Right lobe of liver (tissue), 6 donors: Measurements from ENCODE around the gene CDK14. TPM values are rescaled to one million over a fixed set of nuclear protein-coding genes. Genes with fewer than 3 reads are reported as not detected.

ENCODE experiments used
- ATAC-seq, 4 donors: fragments of 200-7000 bp; cut with Tn5 transposase; one replicate each; pipeline ENCODE4 v1.9.1; 2020; ENCODE audit warnings: mild to moderate bottlenecking in 4 of 4, moderate library complexity in 4 of 4
- DNase-seq, 3 donors: peaks; one replicate each; pipeline ENCODE4 v3.0.0-alpha.2; 2020
- H3K27ac ChIP-seq, 3 donors: fragments of 200-600 bp; one replicate each; pipeline ENCODE4 v1.8.0; 2022
- H3K27me3 ChIP-seq, 2 donors: fragments of 200-600 bp; one replicate each; pipeline ENCODE4 v1.8.0; 2022
- H3K36me3 ChIP-seq, 4 donors: fragments of 200-600 bp; sonication (generic) in 1 of 4; one replicate each; pipeline versions ENCODE4 v1.5.1 to v1.8.0; 2017 to 2022; ENCODE audit warnings: control low read depth in 1 of 4
- H3K4me1 ChIP-seq, 4 donors: fragments of 200-600 bp; sonication (generic) in 1 of 4; one replicate each; pipeline versions ENCODE4 v1.5.1 to v1.8.0; 2017 to 2022; ENCODE audit warnings: control low read depth in 1 of 4
- H3K4me3 ChIP-seq, 3 donors: fragments of 200-600 bp; one replicate each; pipeline ENCODE4 v1.8.0; 2022
- H3K9me3 ChIP-seq, 4 donors: fragments of 200-600 bp; sonication (generic) in 1 of 4; one replicate each; pipeline versions ENCODE4 v1.5.1 to v1.8.0; 2017 to 2022; ENCODE audit warnings: control low read depth in 1 of 4
- POLR2A ChIP-seq: fragments of 450-650 bp; IDR thresholded peaks from one replicate; pipeline ENCODE4 v1.6.1; 2017; ENCODE audit warnings: antibody characterized with exemption, mild to moderate bottlenecking
- WGBS: methylation state at CpG from one replicate; pipeline ENCODE4 v1.1.6; 2018; ENCODE audit warnings: low coverage, low lambda C conversion rate; ENCODE audit not compliant: insufficient coverage; ENCODE audit errors: missing lambda C conversion rate; 5-methylcytosine and 5-hydroxymethylcytosine counted together
- intact Hi-C, 2 donors: fragments of 100-400 bp; cut with DNase I; formaldehyde crosslinking; loops; one replicate each; pipeline versions ENCODE4 v1.11.2 to v1.14.1; 2022
- total RNA-seq, 6 experiments: library from RNA; depleted of rRNA in 2 of 6; stranded (reverse); fragments of >200 nt in 2 of 6; fragmentation: NEBNext Ultra II Directional in 3 of 6; extraction: Animal tissue kit (Norgen Biotek cat#: 25700) in 3 of 6; gene quantifications; one replicate each; pipeline versions ENCODE4 v1.1.0 to v1.2.4, GENCODE V29; 2016 to 2023
- TF ChIP-seq, protein P1 (sequence below), 4 donors: fragments of 200-600 bp in 3 of 4; fragments of 450-650 bp in 1 of 4; IDR thresholded peaks; one replicate each; pipeline versions ENCODE4 v1.5.1 to v1.8.0; 2016 to 2022; ENCODE audit warnings: antibody characterized with exemption in 4 of 4, mild to moderate bottlenecking in 2 of 4
- donor health status: DM: no; HTN: yes; CAD: no.
- donor health status: DM: no; HTN: no; CAD: no.
- donor health status: DM: no; HTN: no; CAD: no.
- donor health status: DM: no; HTN: yes; CAD: no.
- donor health status: DM: no; HTN: yes; CAD: no.

The CDK14 gene
- total RNA-seq, 6 experiments from 2014 or later = 12.6 to 28.7 (median 17.9) TPM

DNA sequence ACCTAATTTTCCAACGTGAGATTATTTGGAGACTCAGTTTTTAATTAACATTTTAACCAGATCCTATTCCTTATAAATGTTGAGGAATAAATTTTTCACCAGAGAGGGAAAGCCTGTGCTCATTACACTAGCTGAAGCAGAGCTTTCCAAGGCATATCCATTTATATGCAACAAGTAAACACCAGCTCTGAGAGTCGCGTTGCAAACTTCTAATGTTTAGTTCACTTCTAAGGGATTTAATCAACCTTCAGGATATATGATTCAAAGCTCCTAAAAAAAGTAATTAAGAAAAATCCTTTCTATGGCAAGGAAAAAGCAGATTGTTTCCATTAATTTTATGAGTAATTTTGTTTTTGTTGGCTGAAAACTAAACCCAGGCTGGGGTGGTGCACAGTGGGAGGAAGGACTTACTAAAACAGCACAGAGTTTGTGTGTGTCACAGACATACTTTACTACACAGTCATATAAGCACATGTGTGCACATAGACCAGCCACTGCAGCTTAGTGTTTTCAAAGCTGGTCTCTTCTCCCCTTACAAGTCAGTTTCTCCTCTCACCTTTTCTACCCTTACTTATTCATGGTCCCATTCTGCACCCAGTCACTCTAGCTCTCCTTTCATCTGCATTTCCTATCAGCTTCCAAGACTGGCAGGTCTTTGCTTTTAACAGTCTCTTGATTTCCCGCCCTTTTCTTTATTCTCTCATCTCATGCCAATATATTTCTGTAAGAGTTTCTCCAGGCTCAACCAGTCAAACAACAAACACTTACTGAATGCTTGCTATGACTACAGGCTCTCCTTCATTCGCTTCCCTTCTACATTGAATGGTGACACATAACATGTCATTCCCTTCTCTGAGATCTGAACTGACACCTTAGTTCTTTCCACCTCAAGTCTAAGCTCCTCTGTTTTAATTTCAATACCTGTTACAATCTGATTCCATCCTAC lies 587.0 kb downstream of the CDK14 start:
- DNase-seq (no peak), ATAC-seq (no peak)
- 83% methylated on average over 5 of the region's 5 CpGs for WGBS
- Histone ChIP-seq H3K27me3 (no peaks in the 10 kb centered on the region), H3K4me3 (no peak overlapping the region), H3K4me1 (no peaks in the 10 kb centered on the region), H3K9me3 (no peaks in the 10 kb centered on the region), H3K36me3 (no peaks in the 10 kb centered on the region), H3K27ac (no peak overlapping the region)
- TF ChIP-seq POLR2A = no peak
- TF ChIP-seq, protein P1, sequence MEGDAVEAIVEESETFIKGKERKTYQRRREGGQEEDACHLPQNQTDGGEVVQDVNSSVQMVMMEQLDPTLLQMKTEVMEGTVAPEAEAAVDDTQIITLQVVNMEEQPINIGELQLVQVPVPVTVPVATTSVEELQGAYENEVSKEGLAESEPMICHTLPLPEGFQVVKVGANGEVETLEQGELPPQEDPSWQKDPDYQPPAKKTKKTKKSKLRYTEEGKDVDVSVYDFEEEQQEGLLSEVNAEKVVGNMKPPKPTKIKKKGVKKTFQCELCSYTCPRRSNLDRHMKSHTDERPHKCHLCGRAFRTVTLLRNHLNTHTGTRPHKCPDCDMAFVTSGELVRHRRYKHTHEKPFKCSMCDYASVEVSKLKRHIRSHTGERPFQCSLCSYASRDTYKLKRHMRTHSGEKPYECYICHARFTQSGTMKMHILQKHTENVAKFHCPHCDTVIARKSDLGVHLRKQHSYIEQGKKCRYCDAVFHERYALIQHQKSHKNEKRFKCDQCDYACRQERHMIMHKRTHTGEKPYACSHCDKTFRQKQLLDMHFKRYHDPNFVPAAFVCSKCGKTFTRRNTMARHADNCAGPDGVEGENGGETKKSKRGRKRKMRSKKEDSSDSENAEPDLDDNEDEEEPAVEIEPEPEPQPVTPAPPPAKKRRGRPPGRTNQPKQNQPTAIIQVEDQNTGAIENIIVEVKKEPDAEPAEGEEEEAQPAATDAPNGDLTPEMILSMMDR (IDR thresholded peaks at IDR 0.05) = no peak
- intact Hi-C loops = no loop called here

DNA sequence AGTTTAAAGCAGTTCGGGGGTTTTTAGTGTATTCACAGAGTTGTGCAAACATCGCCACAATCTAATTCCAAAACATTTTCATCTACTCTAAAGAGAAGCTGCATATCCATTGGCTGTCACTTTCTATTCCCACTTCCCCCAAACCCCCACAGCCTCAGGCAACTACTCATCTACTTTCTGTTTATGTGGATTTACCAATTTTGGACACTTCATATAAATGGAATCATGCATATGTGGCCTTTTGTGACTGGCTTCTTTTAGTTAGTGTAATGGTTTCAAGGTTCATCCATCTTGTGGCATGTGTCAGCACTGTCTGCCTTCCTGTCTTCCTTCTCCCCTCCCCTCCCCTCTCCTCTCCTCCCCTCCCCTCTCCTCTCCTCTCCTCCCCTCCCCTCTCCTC lies 589.6 kb downstream of the CDK14 start:
- Histone ChIP-seq H3K27ac (no peak overlapping the region), H3K9me3 (no peaks in the 10 kb centered on the region), H3K4me1 (no peaks in the 10 kb centered on the region), H3K4me3 (no peak overlapping the region), H3K36me3 (no peaks in the 10 kb centered on the region), H3K27me3 (no peaks in the 10 kb centered on the region)
- TF ChIP-seq, protein P1 (IDR thresholded peaks at IDR 0.05) = no peak
- no peak for TF ChIP-seq POLR2A
- ATAC-seq = no peak
- intact Hi-C loops = no loop called here
- 75% methylated on average over 2 of the region's 2 CpGs for WGBS
- no peak for DNase-seq

DNA sequence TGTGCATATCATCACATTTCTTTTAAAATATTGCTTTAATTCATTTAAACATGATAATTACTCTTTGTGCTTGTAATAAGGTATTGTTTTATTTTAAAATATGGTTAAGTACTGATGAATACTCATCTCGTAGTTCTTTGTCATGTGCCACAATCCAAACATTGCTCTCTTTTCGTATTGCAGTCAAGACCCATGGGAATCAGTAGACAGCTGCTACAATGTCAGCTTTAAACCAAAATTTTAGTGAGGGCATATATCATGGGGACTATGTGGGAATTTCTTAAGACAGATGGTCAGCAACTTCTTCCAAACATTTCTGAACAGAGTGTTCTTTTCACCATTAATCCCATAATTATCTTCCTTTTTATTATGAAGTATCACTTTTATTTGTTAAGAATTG lies 590.9 kb downstream of the CDK14 start:
- no peaks in the 10 kb centered on the region for H3K27me3 ChIP-seq
- H3K27ac ChIP-seq = no peak overlapping the region
- DNase-seq (no peak), ATAC-seq (no peak)
- H3K9me3 ChIP-seq = no peaks in the 10 kb centered on the region
- no peak overlapping the region for H3K4me3 ChIP-seq
- 85% methylated on average over 2 of the region's 2 CpGs for WGBS
- TF ChIP-seq, protein P1 (IDR thresholded peaks at IDR 0.05) = no peak
- no peak for TF ChIP-seq POLR2A
- intact Hi-C loops = no loop called here
- H3K4me1 ChIP-seq = no peaks in the 10 kb centered on the region
- H3K36me3 ChIP-seq = no peaks in the 10 kb centered on the region

DNA sequence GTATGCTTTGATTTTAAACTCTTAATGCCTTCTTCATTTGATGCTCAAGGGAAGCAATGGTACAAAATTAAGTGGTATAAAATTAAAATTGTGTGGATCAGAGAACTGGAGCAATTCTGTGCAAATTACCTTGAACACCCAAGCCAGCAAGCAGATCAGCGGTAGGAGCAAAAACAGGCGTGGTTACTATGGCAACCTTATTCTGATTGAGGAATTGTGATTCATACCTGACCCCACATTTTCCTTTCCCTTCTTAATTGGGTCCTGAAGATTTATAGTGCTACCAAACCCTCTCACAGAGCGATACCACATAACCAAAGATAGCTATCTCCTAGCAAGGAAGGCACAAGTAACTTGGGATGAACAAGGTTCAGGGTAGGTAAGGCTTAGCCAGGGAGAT lies 595.6 kb downstream of the CDK14 start:
- no peak for DNase-seq
- Histone ChIP-seq H3K4me3 (no peak overlapping the region), H3K4me1 (no peaks in the 10 kb centered on the region), H3K36me3 (no peaks in the 10 kb centered on the region), H3K27ac (no peak overlapping the region), H3K9me3 (no peaks in the 10 kb centered on the region), H3K27me3 (no peaks in the 10 kb centered on the region)
- intact Hi-C loops = no loop called here
- ATAC-seq = no peak
- 96% methylated on average over 3 of the region's 3 CpGs for WGBS
- no peak for TF ChIP-seq POLR2A
- TF ChIP-seq, protein P1 (IDR thresholded peaks at IDR 0.05) = no peak
